ENCODE measurements around the gene TLE6.
"Not testable (repeated sequence)": the region's sequence is repeated elsewhere in the genome, so short reads cannot be mapped to it uniquely, and the experiment has no call there.

The TLE6 gene

GRCh38 chr19:2977001-2977745, at the start of gene TLE6:
Gene TLE6 (plus strand): TSS chr19:2977564. CDS start chr19:2978234, 670 bp downstream.
- H4K20me1 ChIP-seq (ENCODE audit: insufficient read depth, low read length), result no peaks in the 10 kb centered on the region
- ATAC-seq (ENCODE audit: insufficient read depth, low read depth) (peak; percentile 99), DNase-seq (peak; percentile 97)
- peak within 1 kb of the TSS; percentile 65 for H3K27ac ChIP-seq (ENCODE audit: low read length)
- peak within 1 kb of the TSS; percentile 31 to 68 for H3K4me3 ChIP-seq (ENCODE audit: low read depth in 1 of 2, low read length in 2 of 2)
- H3K9ac ChIP-seq (ENCODE audit: low read depth, low read length), result peak within 1 kb of the TSS; percentile 53
- no peak for TF ChIP-seq EZH2 (IDR thresholded peaks at IDR 0.05; ENCODE audit: borderline replicate concordance, low read depth, low read length, severe bottlenecking)
- peak within 1 kb of the TSS; percentile 90 for H3K4me2 ChIP-seq (ENCODE audit: insufficient read depth, low read length)
- H3K36me3 ChIP-seq (ENCODE audit: insufficient read depth, low read length), result no peaks in the 10 kb centered on the region
- no peaks in the 10 kb centered on the region for H3K27me3 ChIP-seq (ENCODE audit: insufficient read depth, low read length, poor library complexity)
- H3K79me2 ChIP-seq (ENCODE audit: insufficient read depth, low read length), result no peaks in the 10 kb centered on the region
- H3K4me1 ChIP-seq (ENCODE audit: insufficient read depth, low read length), result peaks cover 18% of the 10 kb centered on the region
- no peaks in the 10 kb centered on the region for H3K9me3 ChIP-seq (ENCODE audit: insufficient read depth, low read length, severe bottlenecking)
- peak within 1 kb of the TSS; percentile 85 for H2AFZ ChIP-seq (ENCODE audit: low read depth, low read length)

- Histone ChIP-seq H4K20me1 (ENCODE audit: insufficient read depth, low read length) (no peaks in the 10 kb centered on the region), H2AFZ (ENCODE audit: low read depth, low read length) (no peak overlapping the region), H3K27ac (ENCODE audit: low read length) (no peak overlapping the region), H3K79me2 (ENCODE audit: insufficient read depth, low read length) (peaks cover 2% of the 10 kb centered on the region; the same call in 1 of the 2 replicates), H3K4me2 (ENCODE audit: insufficient read depth, low read length) (no peak overlapping the region), H3K36me3 (ENCODE audit: insufficient read depth, low read length) (peaks cover 56% of the 10 kb centered on the region), H3K27me3 (ENCODE audit: insufficient read depth, low read length, poor library complexity) (no peaks in the 10 kb centered on the region), H3K9ac (ENCODE audit: low read depth, low read length) (no peak overlapping the region), H3K4me1 (ENCODE audit: insufficient read depth, low read length) (no peaks in the 10 kb centered on the region), H3K9me3 (ENCODE audit: insufficient read depth, low read length, severe bottlenecking) (peaks cover 26% of the 10 kb centered on the region), H3K4me3 (ENCODE audit: low read depth in 1 of 2, low read length in 2 of 2) (no peak overlapping the region)
- no peak for ATAC-seq (ENCODE audit: insufficient read depth, low read depth)
- TF ChIP-seq CTCF (IDR thresholded peaks at IDR 0.05; ENCODE audit: borderline replicate concordance, extremely low read depth, low read length, poor library complexity, severe bottlenecking), result no peak
- TF ChIP-seq EZH2 (IDR thresholded peaks at IDR 0.05; ENCODE audit: borderline replicate concordance, low read depth, low read length, severe bottlenecking), result no peak
- DNase-seq, result no peak
Observed at GRCh38 chr19:2933490-2933910, 43.9 kb upstream of the TLE6 start.

- peaks cover 13% of the 10 kb centered on the region for H3K79me2 ChIP-seq (ENCODE audit: insufficient read depth, low read length)
- H4K20me1 ChIP-seq (ENCODE audit: insufficient read depth, low read length); H3K9ac ChIP-seq (ENCODE audit: low read depth, low read length); H2AFZ ChIP-seq (ENCODE audit: low read depth, low read length); DNase-seq; H3K4me2 ChIP-seq (ENCODE audit: insufficient read depth, low read length); ATAC-seq (ENCODE audit: insufficient read depth, low read depth); H3K27me3 ChIP-seq (ENCODE audit: insufficient read depth, low read length, poor library complexity); H3K4me3 ChIP-seq (ENCODE audit: low read depth in 1 of 2, low read length in 2 of 2); H3K4me1 ChIP-seq (ENCODE audit: insufficient read depth, low read length); H3K27ac ChIP-seq (ENCODE audit: low read length): not testable (repeated sequence)
- peaks cover 26% of the 10 kb centered on the region for H3K9me3 ChIP-seq (ENCODE audit: insufficient read depth, low read length, severe bottlenecking)
- H3K36me3 ChIP-seq (ENCODE audit: insufficient read depth, low read length), result peaks cover 64% of the 10 kb centered on the region
Observed at GRCh38 chr19:2935863-2936262, 41.5 kb upstream of the TLE6 start.

- H2AFZ ChIP-seq (ENCODE audit: low read depth, low read length), result no peak overlapping the region
- no peak for TF ChIP-seq EZH2 (IDR thresholded peaks at IDR 0.05; ENCODE audit: borderline replicate concordance, low read depth, low read length, severe bottlenecking)
- no peak for TF ChIP-seq CTCF (IDR thresholded peaks at IDR 0.05; ENCODE audit: borderline replicate concordance, extremely low read depth, low read length, poor library complexity, severe bottlenecking)
- H3K9ac ChIP-seq (ENCODE audit: low read depth, low read length), result no peak overlapping the region; the same call in 1 of the 2 replicates
- peaks cover 15% of the 10 kb centered on the region for H3K36me3 ChIP-seq (ENCODE audit: insufficient read depth, low read length)
- no peak overlapping the region for H3K27ac ChIP-seq (ENCODE audit: low read length)
- DNase-seq (no peak), ATAC-seq (ENCODE audit: insufficient read depth, low read depth) (no peak)
- no peaks in the 10 kb centered on the region for H3K27me3 ChIP-seq (ENCODE audit: insufficient read depth, low read length, poor library complexity)
- H3K79me2 ChIP-seq (ENCODE audit: insufficient read depth, low read length), result peaks cover 35% of the 10 kb centered on the region
- no peak overlapping the region for H3K4me3 ChIP-seq (ENCODE audit: low read depth in 1 of 2, low read length in 2 of 2)
- H3K9me3 ChIP-seq (ENCODE audit: insufficient read depth, low read length, severe bottlenecking), result no peaks in the 10 kb centered on the region
- no peaks in the 10 kb centered on the region for H4K20me1 ChIP-seq (ENCODE audit: insufficient read depth, low read length)
- peaks cover 30% of the 10 kb centered on the region for H3K4me1 ChIP-seq (ENCODE audit: insufficient read depth, low read length)
- peak overlapping the region; percentile 91 for H3K4me2 ChIP-seq (ENCODE audit: insufficient read depth, low read length)
Observed at GRCh38 chr19:2942928-2943640, 34.3 kb upstream of the TLE6 start.
